B cell (primary cell): Measurements from ENCODE around the gene FKBP1A. TPM values are rescaled to one million over a fixed set of nuclear protein-coding genes. Genes with fewer than 3 reads are reported as not detected.

ENCODE experiments used
- ATAC-seq: fragments of 200-7000 bp; cut with Tn5 transposase; one replicate; pipeline ENCODE4 v1.10.0; 2021; ENCODE audit warnings: low read depth, mild to moderate bottlenecking, moderate number of reproducible peaks, moderate library complexity
- CTCF ChIA-PET: fragments of 350-600 bp; sonication (Branson Sonifier 250); formaldehyde crosslinking; loops from one replicate; lab custom pipeline; 2021; ENCODE audit warnings: antibody characterized with exemption, inconsistent platforms; lab: Charles Lee
- POLR2A ChIA-PET: fragments of 350-600 bp; sonication (Branson Sonifier 250); formaldehyde crosslinking; loops from one replicate; lab custom pipeline; 2021; ENCODE audit warnings: antibody characterized with exemption; lab: Charles Lee
- DNase-seq: peaks from one replicate; pipeline ENCODE4 v3.0.0; 2013
- H2AFZ ChIP-seq: 2 replicates; pipeline ENCODE4 v1.6.1; 2012; ENCODE audit warnings: mild to moderate bottlenecking, low read depth, low read length; ENCODE audit not compliant: insufficient read depth, poor library complexity, severe bottlenecking
- H3K27ac ChIP-seq, 2 donors: 1 replicate in 1 of 2; 2 replicates in 1 of 2; pipeline ENCODE4 v1.5.1; 2012 to 2013; ENCODE audit warnings: low read length in 2 of 2, mild to moderate bottlenecking in 2 of 2, moderate library complexity in 1 of 2
- H3K27me3 ChIP-seq, 4 experiments: fragments of 200-600 bp in 1 of 4; sonication (generic) in 1 of 4; replicated peaks in 1 of 4; 1 replicate in 2 of 4; 2 replicates in 2 of 4; pipeline versions ENCODE4 v1.6.1 to v1.7.0; 2013 to 2016; ENCODE audit warnings: low read length in 3 of 4, mild to moderate bottlenecking in 2 of 4, mixed read lengths in 1 of 4, moderate library complexity in 1 of 4; ENCODE audit not compliant: insufficient read depth in 4 of 4, control insufficient read depth in 3 of 4; ENCODE audit errors: control extremely low read depth in 1 of 4
- H3K36me3 ChIP-seq, 2 experiments: replicated peaks in 1 of 2; 1 replicate in 1 of 2; 2 replicates in 1 of 2; pipeline versions ENCODE4 v1.6.1 to v1.7.1; 2013; ENCODE audit warnings: low read length in 1 of 2; ENCODE audit not compliant: insufficient read depth in 2 of 2, control insufficient read depth in 1 of 2; ENCODE audit errors: control extremely low read depth in 1 of 2, extremely low read depth in 1 of 2
- H3K4me1 ChIP-seq, 2 donors: fragments of 200-600 bp in 1 of 2; sonication (generic) in 1 of 2; 1 replicate in 1 of 2; 2 replicates in 1 of 2; pipeline versions ENCODE4 v1.5.1 to v1.6.1; 2013 to 2017; ENCODE audit warnings: low read length in 2 of 2; ENCODE audit not compliant: control insufficient read depth in 2 of 2, insufficient read depth in 2 of 2
- H3K4me2 ChIP-seq: replicated peaks from 2 replicates; pipeline ENCODE3; 2012; ENCODE audit warnings: mild to moderate bottlenecking, low read depth, low read length; ENCODE audit not compliant: poor library complexity, severe bottlenecking
- H3K4me3 ChIP-seq, 5 experiments: fragments of 200-600 bp in 1 of 5; sonication (generic) in 1 of 5; 1 replicate in 3 of 5; 2 replicates in 2 of 5; pipeline versions ENCODE4 v1.5.1 to v1.7.0; 2011 to 2016; ENCODE audit warnings: low read length in 4 of 5, mild to moderate bottlenecking in 4 of 5, low read depth in 2 of 5, control low read depth in 1 of 5, moderate library complexity in 1 of 5; ENCODE audit not compliant: insufficient read depth in 1 of 5; ENCODE audit errors: control extremely low read depth in 1 of 5, extremely low read depth in 1 of 5
- H3K79me2 ChIP-seq: fragments of 200-600 bp; sonication (generic); one replicate; pipeline ENCODE4 v1.6.0; 2016; ENCODE audit warnings: low read length; ENCODE audit not compliant: control insufficient read depth, insufficient read depth
- H3K9ac ChIP-seq: fragments of 200-600 bp; sonication (generic); 2 replicates; pipeline ENCODE4 v1.6.1; 2017; ENCODE audit warnings: mild to moderate bottlenecking, low read length, moderate library complexity
- H3K9me3 ChIP-seq, 3 donors: one replicate each; pipeline versions ENCODE4 v1.6.1 to v1.7.1; 2013; ENCODE audit warnings: low read length in 2 of 3; ENCODE audit not compliant: control insufficient read depth in 2 of 3, insufficient read depth in 1 of 3; ENCODE audit errors: control extremely low read depth in 1 of 3
- H4K20me1 ChIP-seq: 2 replicates; pipeline ENCODE4 v1.6.0; 2012; ENCODE audit warnings: mild to moderate bottlenecking, low read length; ENCODE audit not compliant: insufficient read depth, control insufficient read depth, poor library complexity, severe bottlenecking
- H3K27ac Mint-ChIP-seq: one replicate; pipeline ENCODE4 v1.8.0; 2021; ENCODE audit warnings: mixed read lengths
- H3K27me3 Mint-ChIP-seq: one replicate; pipeline ENCODE4 v1.8.0; 2021; ENCODE audit warnings: mixed read lengths
- H3K4me1 Mint-ChIP-seq: one replicate; pipeline ENCODE4 v1.8.0; 2021; ENCODE audit warnings: mixed read lengths
- H3K4me3 Mint-ChIP-seq: one replicate; pipeline ENCODE4 v1.8.0; 2021; ENCODE audit warnings: mixed read lengths
- H3K9me3 Mint-ChIP-seq: one replicate; pipeline ENCODE4 v1.8.0; 2022; ENCODE audit warnings: mixed read lengths; ENCODE audit not compliant: insufficient read depth
- EZH2 ChIP-seq: IDR thresholded peaks from 2 replicates; pipeline ENCODE4 v1.6.1; 2012; ENCODE audit warnings: borderline replicate concordance, low read depth, mild to moderate bottlenecking, moderate library complexity, low read length; ENCODE audit not compliant: insufficient read depth, poor library complexity, severe bottlenecking
- WGBS: methylation state at CpG from one replicate; pipeline ENCODE4 v1.1.5; 2013; ENCODE audit warnings: missing lambda C conversion rate; ENCODE audit not compliant: insufficient coverage; 5-methylcytosine and 5-hydroxymethylcytosine counted together
- intact Hi-C: fragments of 100-400 bp; cut with micrococcal nuclease; formaldehyde crosslinking; loops from one replicate; pipeline ENCODE4 v1.10.0; 2022
- polyA plus RNA-seq: library from polyadenylated mRNA; depleted of rRNA; stranded (reverse); fragments of >200 nt; gene quantifications from 2 replicates; pipeline ENCODE4 v1.2.3, GENCODE V29; 2012
- total RNA-seq, 2 donors: library from RNA; stranded (reverse); fragments of 120-200 nt in 1 of 2; gene quantifications; 1 replicate in 1 of 2; 2 replicates in 1 of 2; pipeline versions ENCODE4 v1.2.3 to v1.2.4, GENCODE V29; 2013 to 2022
- TF ChIP-seq, protein P1 (sequence below): fragments of 200-600 bp; IDR thresholded peaks from one replicate; pipeline ENCODE4 v1.8.0; 2022; ENCODE audit warnings: antibody characterized with exemption, mild to moderate bottlenecking

FKBP1A gene
- total and polyA plus RNA-seq, 2 donors (not counting 1 experiment from before 2014, with no cell fraction given) = 86.3 to 86.7 TPM

DNA sequence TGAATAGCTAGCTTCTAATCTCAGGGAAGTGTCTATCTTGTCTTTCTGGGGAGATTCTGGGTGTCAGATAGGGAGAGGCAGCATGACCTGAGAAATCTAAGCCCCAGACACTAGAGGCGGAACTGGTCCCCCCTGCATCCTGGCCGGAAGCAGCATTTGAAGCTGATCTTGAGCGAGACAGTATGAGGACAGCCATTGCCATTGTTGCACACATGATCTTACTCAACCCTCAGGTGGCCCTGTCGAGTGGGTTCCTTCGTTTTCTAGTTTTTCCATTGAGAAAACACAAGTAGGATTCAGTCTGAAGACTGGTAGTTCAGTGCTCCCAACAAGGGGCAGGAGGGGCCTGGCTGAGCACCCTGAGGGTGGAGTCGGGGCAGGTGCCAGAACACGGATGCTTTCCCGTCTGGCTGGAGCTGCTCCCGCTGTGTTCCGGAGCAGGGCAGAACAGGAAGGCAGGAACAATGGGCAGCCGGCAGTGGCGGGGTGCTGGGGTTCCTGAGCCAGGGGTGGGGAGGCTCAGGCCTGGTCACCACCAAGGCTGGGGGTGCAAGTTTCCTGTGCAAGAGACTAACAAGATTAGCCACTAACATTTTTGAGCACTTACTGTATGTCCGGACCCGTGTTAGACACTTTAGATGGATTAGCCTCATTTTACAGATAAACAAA is 56.0 kb downstream of the FKBP1A start:
- H3K79me2 ChIP-seq = peaks cover 42% of the 10 kb centered on the region
- DNase-seq (no peak), ATAC-seq (no peak)
- no peaks in the 10 kb centered on the region for H3K27me3 ChIP-seq
- TF ChIP-seq, protein P1, sequence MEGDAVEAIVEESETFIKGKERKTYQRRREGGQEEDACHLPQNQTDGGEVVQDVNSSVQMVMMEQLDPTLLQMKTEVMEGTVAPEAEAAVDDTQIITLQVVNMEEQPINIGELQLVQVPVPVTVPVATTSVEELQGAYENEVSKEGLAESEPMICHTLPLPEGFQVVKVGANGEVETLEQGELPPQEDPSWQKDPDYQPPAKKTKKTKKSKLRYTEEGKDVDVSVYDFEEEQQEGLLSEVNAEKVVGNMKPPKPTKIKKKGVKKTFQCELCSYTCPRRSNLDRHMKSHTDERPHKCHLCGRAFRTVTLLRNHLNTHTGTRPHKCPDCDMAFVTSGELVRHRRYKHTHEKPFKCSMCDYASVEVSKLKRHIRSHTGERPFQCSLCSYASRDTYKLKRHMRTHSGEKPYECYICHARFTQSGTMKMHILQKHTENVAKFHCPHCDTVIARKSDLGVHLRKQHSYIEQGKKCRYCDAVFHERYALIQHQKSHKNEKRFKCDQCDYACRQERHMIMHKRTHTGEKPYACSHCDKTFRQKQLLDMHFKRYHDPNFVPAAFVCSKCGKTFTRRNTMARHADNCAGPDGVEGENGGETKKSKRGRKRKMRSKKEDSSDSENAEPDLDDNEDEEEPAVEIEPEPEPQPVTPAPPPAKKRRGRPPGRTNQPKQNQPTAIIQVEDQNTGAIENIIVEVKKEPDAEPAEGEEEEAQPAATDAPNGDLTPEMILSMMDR = no peak
- no peak for TF ChIP-seq EZH2
- no peaks in the 10 kb centered on the region for H3K27me3 Mint-ChIP-seq
- no peak overlapping the region for H3K9ac ChIP-seq
- peaks cover 9% of the 10 kb centered on the region for H4K20me1 ChIP-seq
- H3K27ac Mint-ChIP-seq = no peak overlapping the region
- H2AFZ ChIP-seq = no peak overlapping the region
- POLR2A ChIA-PET = no interaction called here
- peaks cover 5 to 13% of the 10 kb centered on the region in 2 donors for H3K4me1 ChIP-seq
- peak overlapping the region; percentile 40 for H3K4me3 Mint-ChIP-seq
- peaks cover 25% of the 10 kb centered on the region for H3K4me1 Mint-ChIP-seq
- peaks cover 0 to 15% of the 10 kb centered on the region in 2 experiments for H3K36me3 ChIP-seq
- H3K4me2 ChIP-seq = peak overlapping the region; percentile 30
- CTCF ChIA-PET = interaction anchor here (0.8 kb wide), 1 partner anchor 20 kb away, joined by 3 read pairs; no protein-coding TSS in a partner anchor
- H3K4me3 ChIP-seq = no peak overlapping the region
- 44% methylated on average over 10 of the region's 14 CpGs for WGBS
- H3K9me3 ChIP-seq = no peaks in the 10 kb centered on the region
- peak overlapping the region in 1 of 2 donors; percentile 29 for H3K27ac ChIP-seq
- no peaks in the 10 kb centered on the region for H3K9me3 Mint-ChIP-seq
- intact Hi-C loops = no loop called here

GRCh38 chr20:1335961-1336698 is 56.7 kb downstream of the FKBP1A start:
- ATAC-seq (no peak), DNase-seq (no peak)
- Mint-ChIP-seq H3K4me3 (no peak overlapping the region), H3K27ac (no peak overlapping the region), H3K27me3 (no peaks in the 10 kb centered on the region), H3K4me1 (peaks cover 28% of the 10 kb centered on the region), H3K9me3 (no peaks in the 10 kb centered on the region)
- TF ChIP-seq, protein P1 = no peak
- TF ChIP-seq EZH2 = no peak
- Histone ChIP-seq H3K9me3 (no peaks in the 10 kb centered on the region), H4K20me1 (peaks cover 9% of the 10 kb centered on the region), H3K27ac (no peak overlapping the region), H3K27me3 (no peaks in the 10 kb centered on the region), H3K4me1 (peaks cover 5 to 13% of the 10 kb centered on the region in 2 donors), H3K4me2 (no peak overlapping the region), H3K4me3 (no peak overlapping the region), H3K36me3 (peaks cover 0 to 20% of the 10 kb centered on the region in 2 experiments), H3K79me2 (peaks cover 48% of the 10 kb centered on the region), H2AFZ (no peak overlapping the region), H3K9ac (no peak overlapping the region)
- intact Hi-C loops = no loop called here
- ChIA-PET CTCF (interaction anchor here (0.8 to 1.6 kb wide), 2 partner anchors 20 to 23 kb away, joined by 3 to 5 read pairs; no protein-coding TSS in a partner anchor), POLR2A (no interaction called here)
- 94% methylated on average over 2 of the region's 6 CpGs for WGBS
